Transverse colon (tissue), 4 donors: Measurements from ENCODE around the gene TXNDC17.

Source experiments
- CTCF ChIP-seq, 5 experiments: fragments of 200-600 bp in 3 of 5; fragments of 450-650 bp in 2 of 5; sonication (generic) in 3 of 5; IDR thresholded peaks; 1 replicate in 2 of 5; 2 replicates in 3 of 5; pipeline ENCODE4 v1.5.1; 2016 to 2017; ENCODE audit warnings: antibody characterized with exemption in 5 of 5, inconsistent platforms in 3 of 5, mild to moderate bottlenecking in 2 of 5, moderate library complexity in 1 of 5
- POLR2AphosphoS5 ChIP-seq, 3 donors: sonication (generic); formaldehyde crosslinking; IDR thresholded peaks; one replicate each; pipeline ENCODE4 v1.6.1; 2016; ENCODE audit warnings: antibody characterized with exemption in 3 of 3

DNA sequence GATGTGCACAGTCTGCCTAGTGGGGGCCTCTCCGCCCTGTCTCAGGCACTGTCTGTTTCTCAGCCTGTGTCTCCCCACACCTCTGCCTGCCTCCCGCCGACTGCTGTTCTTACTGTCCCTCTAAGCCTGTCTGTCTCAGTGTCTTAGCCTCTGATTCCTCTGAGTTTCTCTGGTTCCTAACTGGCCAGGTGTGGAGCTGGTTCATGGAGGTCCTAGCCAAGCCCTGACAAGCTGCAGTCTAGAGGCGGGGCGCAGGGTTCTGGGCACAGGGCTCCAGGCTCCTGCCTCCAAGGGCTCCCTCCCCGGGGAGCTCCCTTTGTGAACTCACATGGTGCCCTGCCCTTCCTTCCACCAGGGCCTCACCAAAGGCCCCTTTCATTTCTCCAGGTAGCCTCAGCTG lies 30.1 kb downstream of the TXNDC17 start:
- TF ChIP-seq CTCF (IDR thresholded peaks at IDR 0.05) (no peak), POLR2AphosphoS5 (IDR thresholded peaks at IDR 0.05) (no peak)
